Stimulated activated CD4-positive, alpha-beta T cell treated with anti-CD3 and anti-CD28 coated beads, Interleukin-12 subunit alpha, Interleukin-12 subunit beta, amount 100 ng/mL, for 48 hours (primary cell): ENCODE measurements around the gene GRID1.

ENCODE experiments used
- DNase-seq, 3 donors: peaks; one replicate each; pipeline ENCODE4 v3.0.0-alpha.2; 2020; ENCODE audit warnings: low read depth in 2 of 3, low spot score in 1 of 3

The GRID1 gene

DNA sequence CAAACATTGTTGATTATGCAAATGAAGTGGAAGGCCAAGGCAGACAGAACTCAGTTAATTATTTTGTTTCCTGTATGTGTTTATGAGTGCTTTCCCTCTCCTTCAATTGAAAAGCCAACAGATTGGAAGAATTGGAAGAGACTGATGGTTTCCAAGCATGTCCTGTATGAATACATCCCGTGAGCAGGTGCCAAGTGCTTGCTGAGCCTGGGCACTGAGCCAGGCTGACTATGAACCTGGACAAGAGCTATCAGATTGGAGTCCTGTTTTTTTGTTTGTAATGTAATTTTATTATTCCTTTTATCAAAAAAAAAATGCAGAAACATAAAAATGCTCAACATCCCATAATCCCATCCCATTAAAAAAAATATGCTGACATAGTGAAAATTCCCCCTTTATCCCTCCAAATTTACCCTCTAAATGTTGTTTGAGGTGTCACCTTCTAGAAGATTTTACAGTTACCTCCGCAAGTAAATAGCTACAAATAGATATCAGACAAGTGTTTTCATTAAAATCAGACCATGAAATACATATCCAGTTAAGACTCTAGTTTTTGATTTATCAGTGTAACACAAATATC is 449.5 kb downstream of the GRID1 start:
- DNase-seq, result no peak

- DNase-seq, result no peak
Observed at GRCh38 chr10:85916286-85916685, 450.3 kb downstream of the GRID1 start.

DNA sequence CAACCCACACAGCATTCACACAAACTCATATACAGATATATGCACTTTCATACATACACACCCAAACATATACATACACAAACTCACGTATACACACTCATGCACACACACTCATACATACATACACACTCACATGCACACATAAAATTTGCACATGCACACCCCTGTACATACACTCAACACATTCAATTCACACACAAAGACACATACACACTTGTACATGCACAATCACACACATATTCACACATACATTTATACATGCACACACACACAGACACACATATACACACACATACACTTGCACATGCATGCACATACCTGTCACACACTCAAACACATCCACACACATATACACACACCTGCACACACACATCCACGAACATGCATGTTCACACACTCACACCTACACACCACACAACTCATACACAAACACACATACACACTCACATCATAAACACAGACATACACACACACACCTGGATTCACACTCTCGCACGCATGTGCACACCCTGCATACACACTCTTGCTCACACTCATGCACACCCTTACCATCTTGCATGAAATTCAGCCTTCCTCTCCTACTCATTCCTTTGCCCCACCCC is 451.2 kb downstream of the GRID1 start:
- DNase-seq, result no peak

GRCh38 chr10:85914720-85915119 is 451.9 kb downstream of the GRID1 start:
- no peak for DNase-seq

DNA sequence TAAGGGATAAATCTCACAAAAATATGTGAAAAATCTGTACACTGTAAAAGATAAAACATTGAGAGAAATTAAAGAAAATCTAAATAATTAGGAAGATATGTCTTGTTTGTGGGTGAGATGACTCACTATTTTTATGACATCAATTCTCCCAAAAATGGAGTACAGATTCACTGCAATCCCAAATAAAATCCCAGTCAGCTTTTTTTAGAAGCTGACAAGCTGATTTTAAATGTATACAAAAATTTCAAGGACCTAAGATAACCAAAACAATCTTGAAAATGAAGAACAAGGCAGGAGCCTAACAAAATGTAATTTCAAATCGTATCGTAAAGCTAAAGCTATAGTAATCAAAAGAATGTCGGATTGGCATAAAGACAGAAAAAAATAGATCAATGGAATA is 458.1 kb downstream of the GRID1 start:
- DNase-seq, result no peak

DNA sequence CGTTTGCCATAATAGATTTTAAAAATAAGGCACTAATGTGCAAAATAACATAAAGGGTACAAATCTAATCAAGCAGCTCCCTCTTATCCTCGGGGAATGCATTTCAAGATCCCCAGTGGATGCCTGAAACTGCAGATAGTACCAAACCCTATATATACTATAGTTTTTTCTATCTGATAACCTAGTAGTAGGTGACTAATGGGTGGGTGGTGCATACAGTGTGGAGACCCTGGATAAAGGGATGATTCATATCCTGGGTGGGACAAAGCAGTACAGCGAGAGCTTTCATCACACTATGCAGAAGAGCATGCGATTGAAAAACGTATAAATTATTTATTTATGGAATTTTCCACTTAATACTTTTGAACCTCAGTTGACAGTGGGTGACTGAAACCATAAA is 464.5 kb downstream of the GRID1 start:
- no peak for DNase-seq

DNA sequence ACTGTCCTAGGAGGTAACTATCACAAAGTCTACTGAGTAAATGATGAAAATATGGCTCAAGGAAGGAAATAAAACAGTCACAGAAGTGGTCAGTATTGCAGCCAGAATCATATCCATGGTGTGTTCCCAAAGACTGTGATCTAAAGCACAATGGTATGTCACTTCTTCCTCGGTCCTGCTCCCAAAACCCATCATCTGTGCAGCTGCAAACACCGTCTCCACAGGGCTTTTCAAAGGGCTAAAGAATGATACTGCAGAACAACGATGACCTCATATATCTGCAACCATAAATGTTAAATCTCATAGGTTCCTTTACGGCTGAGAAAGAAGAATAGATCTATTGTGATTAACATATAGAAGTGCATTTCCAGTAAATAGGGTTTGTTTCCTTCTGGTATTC is 465.0 kb downstream of the GRID1 start:
- DNase-seq, result no peak

DNA sequence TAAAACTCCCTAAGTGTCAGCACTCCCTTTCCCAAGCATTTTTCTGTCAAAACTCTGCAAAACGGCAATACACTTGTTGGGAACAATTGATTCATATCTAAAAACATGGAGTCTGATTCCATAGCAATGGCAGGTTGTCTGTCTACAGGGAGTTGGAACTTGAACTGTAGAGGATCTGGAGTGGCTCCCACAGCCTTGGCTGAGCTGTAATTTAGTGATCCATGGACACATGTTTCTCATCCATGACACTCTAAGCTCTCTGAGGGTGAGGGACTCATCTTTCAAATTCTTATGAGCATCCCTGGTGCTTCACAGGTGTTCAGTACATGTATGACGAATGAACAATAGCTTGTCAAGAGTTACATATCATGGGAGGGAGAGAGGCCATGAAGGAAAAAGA is 466.1 kb downstream of the GRID1 start:
- DNase-seq, result no peak

DNA sequence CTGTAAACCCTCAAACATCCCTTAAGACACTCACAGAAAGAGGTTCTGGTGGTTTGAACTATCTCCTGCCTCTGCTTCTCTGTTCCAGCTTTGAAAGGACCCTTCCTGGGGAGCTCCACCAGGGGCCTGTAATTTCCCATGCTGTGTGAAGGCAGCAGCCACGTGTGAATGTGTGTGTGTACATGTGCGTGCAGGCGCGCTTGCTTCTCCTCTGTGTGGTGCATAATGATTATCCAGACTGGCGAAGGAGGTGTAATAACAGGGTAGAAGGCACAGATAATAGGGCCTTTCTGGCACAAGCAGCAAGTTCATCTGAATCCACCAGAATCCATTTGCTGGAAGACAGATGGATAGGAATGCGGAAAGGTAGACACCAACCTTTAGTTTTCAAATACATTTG is 466.5 kb downstream of the GRID1 start:
- DNase-seq, result no peak

GRCh38 chr10:85891472-85891871 is 475.1 kb downstream of the GRID1 start:
- DNase-seq, result no peak

- DNase-seq, result no peak
Observed at GRCh38 chr10:85888559-85888958, 478.0 kb downstream of the GRID1 start.

- DNase-seq, result no peak
Observed at GRCh38 chr10:85888004-85888403, 478.6 kb downstream of the GRID1 start.

DNA sequence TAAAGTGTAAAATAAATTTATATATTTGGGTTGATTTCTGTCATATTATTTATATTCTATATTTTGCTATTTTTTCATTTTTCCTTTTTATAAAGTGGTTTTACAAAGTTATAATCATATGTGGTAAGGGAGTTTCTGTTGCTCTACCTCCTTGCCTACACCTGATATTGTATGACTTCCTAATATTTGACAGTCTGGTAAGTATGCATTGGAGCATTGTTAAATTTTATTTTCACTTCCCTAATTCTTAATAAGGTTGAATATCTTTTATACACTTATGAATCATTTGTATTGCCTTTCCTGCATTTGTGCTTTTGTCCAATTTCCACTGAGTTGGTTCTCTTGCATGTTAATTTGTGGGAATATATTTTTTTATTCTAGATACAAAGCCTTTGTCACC is 492.4 kb downstream of the GRID1 start:
- no peak for DNase-seq

DNA sequence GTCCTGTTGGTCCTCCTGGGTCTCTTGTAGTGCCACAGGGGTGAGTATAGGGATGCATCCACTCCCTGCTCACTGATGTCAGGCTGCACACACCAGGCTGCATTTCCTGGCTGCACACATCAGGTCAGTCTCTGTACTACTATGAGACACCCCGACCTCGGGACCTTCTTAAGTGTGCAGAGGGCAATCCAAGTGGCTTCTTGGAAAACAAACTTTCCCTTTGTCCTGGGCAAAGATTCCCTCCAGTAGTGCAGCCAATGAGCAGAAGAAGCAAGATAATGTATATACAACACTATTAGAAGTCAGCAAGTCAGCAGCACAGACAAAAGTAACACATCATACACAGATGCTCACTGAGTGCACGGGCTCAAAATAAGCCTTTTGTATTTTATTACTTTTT is 493.5 kb downstream of the GRID1 start:
- no peak for DNase-seq

DNA sequence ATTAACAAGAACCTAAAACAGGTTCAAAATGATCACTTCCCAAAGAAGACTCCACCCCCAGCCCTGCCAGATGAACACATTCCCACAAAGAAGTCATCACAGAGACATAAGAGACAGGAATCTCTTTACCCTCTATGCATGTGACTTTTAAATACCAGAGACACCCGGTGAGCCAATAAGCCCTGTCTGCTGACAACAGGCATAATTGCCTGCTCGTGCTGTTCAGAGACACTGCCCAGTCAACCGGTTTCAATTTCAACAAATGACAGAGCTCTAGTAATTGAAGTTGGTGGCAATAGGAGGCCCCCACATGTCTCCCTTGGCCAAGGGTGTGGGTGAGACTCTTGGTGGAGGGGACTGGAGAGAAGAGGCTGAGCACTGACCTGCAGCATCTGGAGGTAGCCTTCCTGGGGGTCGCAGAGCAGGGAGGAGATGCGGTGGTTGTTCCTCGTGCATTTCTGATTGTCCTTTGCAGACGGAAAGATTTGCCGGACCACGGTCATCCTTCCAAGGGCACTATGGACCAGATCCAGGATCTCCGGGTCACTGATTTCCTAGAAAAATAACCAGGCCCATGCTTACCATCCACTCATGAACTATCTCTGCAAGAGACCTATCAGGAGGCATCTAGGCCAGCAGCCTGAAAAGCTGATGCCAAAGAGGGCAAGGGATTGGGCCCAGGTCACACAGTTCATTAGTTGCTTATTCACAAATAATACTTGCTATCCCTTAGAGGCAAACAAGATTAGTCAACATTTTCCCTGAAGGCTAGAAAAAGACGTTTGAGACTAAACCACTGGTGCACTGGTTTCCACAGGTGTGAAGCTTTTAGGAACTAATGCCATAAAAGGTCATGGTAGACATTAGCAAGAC is 497.7 kb downstream of the GRID1 start:
- no peak for DNase-seq

DNA sequence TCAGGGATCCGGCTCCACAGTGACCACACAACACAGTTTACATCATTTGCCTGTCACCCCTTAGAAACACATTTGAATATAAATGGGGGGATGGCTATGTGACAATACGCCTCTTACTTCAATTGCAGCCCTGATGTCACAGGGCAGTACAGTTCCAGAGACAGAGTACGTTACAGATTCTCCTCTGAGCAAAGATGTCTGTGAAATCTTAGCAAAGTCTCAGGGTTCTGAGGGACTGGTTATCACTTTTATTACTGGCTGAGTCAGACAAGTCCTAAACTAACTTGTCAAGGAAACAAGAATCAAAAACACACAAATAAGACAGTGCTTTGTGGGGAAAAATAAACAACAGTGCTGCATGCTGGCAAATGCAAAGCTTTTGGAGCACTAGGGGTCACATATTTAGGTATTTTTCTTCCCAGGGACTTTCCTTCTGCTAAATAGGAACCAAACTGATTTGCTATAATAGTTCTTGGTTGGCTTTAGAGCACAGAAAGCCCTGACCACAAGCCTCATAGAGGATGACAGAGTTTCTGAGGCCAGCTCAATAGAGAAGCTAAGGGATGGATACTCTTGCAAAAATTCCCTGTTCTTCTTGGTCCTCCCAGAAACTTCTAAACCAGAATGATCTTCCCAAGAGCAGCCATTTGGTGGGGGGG is 501.6 kb downstream of the GRID1 start:
- no peak for DNase-seq

DNA sequence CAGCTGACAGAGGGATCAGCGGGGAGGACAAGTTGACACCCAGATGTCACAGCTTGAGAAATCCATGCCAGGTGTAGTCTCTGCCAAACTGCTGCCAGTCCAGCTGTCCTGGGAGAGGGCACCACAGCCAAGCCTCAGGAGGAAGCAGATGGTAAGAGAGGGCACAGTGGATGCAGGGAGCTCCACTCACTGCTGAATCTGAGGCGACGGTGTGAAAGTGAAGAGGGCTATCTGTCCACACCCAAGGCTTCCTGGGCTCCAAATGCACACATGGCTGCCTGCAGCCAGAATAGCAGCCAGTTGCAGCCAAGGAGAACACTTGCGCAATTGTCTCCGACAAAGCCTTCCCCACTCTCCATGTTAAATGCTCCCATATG is 502.4 kb downstream of the GRID1 start:
- no peak for DNase-seq

- no peak for DNase-seq
Observed at GRCh38 chr10:85863301-85864172, 503.1 kb downstream of the GRID1 start.

DNA sequence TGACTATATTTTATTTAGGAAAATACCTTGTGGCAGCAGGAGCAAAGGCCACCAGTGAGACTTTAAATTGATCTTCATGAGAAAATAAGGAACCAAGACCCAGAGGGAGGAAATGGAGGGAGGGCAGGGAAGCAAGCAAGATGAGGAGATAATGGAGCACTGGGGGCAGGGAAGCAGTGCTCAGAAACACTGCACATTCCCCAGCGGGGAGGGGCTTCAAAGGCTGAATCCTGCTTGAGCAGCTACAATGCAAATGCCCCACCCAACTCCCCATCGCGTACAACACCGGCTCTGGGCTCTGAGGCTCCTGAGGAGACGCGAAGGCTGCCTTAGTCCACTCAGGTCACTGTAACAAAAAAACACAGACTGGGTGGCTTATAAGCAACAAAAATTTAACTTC is 503.8 kb downstream of the GRID1 start:
- no peak for DNase-seq

- DNase-seq, result no peak
Observed at GRCh38 chr10:85861513-85862197, 504.9 kb downstream of the GRID1 start.
